Measurements from ENCODE around the gene STEAP1B.
"Not testable (repeated sequence)": the region's sequence is repeated elsewhere in the genome, so short reads cannot be mapped to it uniquely, and the experiment has no call there.

The STEAP1B gene

DNA sequence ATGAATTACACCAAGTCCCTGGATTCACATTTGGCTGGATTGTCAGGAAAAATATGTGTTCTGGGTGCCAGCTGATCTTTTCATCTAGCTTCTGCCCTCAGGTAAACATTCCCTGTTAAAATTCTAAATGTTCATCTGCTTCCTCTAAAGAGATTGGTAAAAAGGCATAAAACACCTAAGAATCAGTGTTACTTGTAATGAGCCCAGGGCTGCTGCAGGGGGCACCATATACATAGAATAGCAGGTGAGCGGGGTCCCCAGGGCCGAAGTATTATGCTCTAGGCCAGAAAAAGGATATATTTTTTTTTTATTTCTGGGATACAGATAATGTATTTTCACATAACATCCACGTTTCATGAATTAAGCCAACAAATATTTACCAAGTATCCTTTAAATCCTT lies 4.5 kb upstream of the STEAP1B start:
- TF ChIP-seq CTCF (conservative IDR thresholded peaks at IDR 0.05): peak; percentile 25
- H3K27ac ChIP-seq: not testable (repeated sequence)

DNA sequence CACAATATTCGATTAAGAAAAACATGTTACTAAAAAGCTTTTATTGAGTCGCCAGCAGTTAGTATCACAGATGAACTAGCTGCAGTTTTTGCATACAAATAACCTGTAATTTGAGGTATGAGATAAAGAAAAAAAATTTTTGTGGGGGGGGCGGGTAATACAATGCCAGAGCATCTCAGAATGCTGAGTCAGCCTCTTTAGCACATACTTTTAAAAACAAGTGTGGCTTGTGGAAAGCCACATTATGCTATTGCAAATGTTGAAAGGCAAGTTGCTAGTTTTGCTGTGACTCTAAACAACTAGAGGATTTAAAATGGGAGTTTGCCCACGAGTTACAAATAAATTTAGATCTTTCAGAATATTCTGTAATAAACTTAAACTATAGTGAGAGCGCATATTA lies 2.1 kb upstream of the STEAP1B start:
- H3K27ac ChIP-seq: not testable (repeated sequence)

DNA sequence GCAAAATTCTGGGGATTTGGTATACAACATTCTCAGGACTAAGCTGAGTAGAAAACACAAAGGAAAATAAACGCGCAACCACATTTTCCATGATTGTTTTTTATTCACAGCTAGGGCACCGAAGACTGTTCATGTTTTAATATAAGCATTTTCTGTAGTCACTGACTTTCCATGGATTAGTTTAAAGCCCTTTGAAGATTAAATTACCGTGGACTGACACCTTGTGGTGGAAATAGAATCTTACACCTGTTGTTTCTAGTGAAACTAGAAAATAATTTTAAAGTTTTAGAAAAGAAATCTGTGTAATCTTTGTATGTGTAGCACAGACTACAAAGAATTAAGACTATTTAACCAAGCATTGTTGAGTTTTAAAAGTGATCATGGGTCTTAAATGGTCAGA lies 1.3 kb upstream of the STEAP1B start:
- peak; percentile 43 for TF ChIP-seq CTCF (conservative IDR thresholded peaks at IDR 0.05)
- H3K27ac ChIP-seq: not testable (repeated sequence)

DNA sequence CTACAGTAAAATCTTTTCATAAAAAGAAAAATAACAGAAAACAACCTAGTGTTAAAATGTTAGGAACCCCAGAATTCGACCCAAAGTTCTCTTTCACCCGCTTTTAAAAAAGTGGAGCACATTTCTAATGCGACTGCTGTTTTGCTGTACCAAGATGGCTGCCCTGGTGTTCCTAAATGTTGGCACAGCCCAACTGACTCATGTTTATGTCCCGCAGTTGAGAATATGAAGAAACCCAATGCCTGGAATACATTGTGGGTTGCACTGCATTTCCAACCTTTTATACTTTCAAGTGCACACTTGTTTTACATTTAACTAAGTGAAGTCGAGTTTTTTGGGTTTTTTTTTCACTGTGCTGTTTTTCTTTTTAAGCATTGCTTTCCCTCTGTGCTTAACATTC lies 944 bp downstream of the STEAP1B start:
- no peak for TF ChIP-seq CTCF (conservative IDR thresholded peaks at IDR 0.05)
- H3K27ac ChIP-seq: no peak overlapping the region

- H3K27ac ChIP-seq: not testable (repeated sequence)
Measured at GRCh38 chr7:22496912-22497311, 3.1 kb downstream of the STEAP1B start.

DNA sequence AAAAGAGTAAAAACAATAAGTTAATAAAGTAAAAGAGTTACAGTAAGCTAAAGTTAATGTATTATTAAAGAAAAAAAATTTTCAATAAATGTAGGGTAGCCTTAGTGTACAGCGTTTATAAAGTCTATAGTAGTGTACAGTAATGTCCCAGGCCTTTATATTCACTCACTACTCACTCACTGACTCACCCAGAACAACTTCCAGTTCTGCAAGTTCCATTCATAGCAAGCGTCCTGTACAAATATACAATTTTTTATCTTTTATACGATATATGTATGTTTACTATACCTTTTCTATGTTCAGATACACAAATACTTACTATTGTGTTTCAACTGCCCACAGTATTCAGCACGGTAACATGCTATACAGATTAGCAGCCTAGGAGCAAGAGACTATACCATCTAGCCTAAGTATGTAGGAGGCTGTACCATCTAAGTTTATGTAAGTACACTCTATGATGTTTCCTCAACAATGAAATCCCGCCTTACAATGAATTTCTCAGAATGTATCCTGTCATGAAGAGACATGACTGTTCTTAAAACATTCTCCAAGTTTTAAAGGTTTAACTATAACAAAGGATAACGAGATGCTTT lies 3.6 kb downstream of the STEAP1B start:
- not testable (repeated sequence) for H3K27ac ChIP-seq

GRCh38 chr7:22493160-22493925 lies 6.6 kb downstream of the STEAP1B start:
- not testable (repeated sequence) for H3K27ac ChIP-seq

DNA sequence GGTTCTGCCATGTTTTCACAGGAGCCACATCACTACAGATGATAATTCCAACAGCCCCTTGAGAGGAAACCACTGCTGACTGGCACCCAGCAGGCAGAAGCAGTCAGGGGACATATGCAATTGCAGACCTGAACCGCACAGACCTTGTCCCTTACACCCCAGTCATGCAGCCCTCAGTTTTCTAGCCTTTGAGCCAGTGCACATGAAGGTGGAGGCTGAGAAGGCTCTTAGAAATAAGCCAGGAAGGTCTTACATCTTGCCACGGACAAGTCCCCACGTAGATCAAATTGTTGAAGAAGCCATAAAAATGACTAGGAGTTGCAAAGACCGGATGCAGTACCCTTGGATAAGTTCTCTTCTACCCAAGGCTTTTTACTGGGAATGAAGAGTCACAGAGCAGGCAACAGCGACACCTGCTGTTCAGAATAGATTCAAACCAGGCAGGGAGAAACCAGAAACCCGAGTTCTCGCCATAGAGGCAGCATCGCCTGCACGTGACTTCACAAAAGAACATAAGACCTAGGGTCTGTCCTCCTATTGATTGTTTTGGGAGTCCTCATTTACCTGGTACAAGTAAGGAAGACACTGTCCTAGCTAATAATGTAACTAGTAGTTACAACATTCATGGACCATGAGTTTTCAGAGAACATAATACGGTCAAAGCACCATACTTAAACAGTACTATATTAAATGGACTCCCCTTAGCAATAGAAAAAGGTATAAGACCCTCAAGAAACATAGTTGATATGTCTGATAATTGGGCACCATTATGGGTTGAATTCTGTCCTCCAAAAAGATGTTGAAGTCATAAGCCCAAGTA lies 11.1 kb downstream of the STEAP1B start:
- TF ChIP-seq CTCF (conservative IDR thresholded peaks at IDR 0.05): peak; percentile 89
- H3K27ac ChIP-seq: no peak overlapping the region

GRCh38 chr7:22487978-22488642 lies 11.9 kb downstream of the STEAP1B start:
- TF ChIP-seq CTCF (conservative IDR thresholded peaks at IDR 0.05): no peak
- H3K27ac ChIP-seq: no peak overlapping the region
